Stimulated activated CD8-positive, alpha-beta memory T cell treated with anti-CD3 and anti-CD28 coated beads, Interleukin-7, amount 100 ng/mL, for 48 hours (primary cell): ENCODE measurements around the gene PCDHGA11.
A peak's percentile ranks its signal among the peaks of the same experiment; 100 is the strongest.
"Not testable (repeated sequence)": the region's sequence is repeated elsewhere in the genome, so short reads cannot be mapped to it uniquely, and the experiment has no call there.

Experiments used
- DNase-seq, 2 donors: peaks; one replicate each; pipeline ENCODE4 v3.0.0-alpha.2; 2020; ENCODE audit warnings: low read depth in 1 of 2; ENCODE audit errors: extremely low read depth in 1 of 2

The PCDHGA11 gene

DNA sequence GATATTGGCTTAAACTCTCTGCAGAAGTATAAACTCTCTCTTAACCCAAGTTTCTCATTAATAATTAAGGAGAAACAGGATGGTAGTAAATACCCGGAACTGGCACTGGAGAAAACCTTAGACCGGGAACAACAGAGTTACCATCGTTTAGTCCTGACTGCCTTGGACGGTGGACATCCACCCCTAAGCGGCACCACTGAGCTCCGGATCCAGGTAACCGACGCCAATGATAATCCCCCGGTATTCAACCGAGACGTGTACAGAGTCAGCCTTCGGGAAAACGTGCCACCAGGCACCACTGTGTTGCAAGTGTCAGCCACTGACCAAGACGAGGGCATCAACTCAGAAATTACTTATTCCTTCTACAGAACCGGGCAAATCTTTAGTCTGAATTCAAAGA lies 22.2 kb upstream of the PCDHGA11 start:
- DNase-seq: no peak

GRCh38 chr5:141399555-141400258 lies 21.1 kb upstream of the PCDHGA11 start:
- no peak for DNase-seq

GRCh38 chr5:141402553-141403243 lies 18.2 kb upstream of the PCDHGA11 start, which contains the start of gene PCDHGA9:
Gene PCDHGA9 (plus strand): TSS chr5:141402778. CDS start chr5:141402953, 175 bp downstream.
- DNase-seq: no peak

GRCh38 chr5:141403387-141403786 lies 17.5 kb upstream of the PCDHGA11 start:
- DNase-seq: no peak

GRCh38 chr5:141407790-141408505 lies 12.9 kb upstream of the PCDHGA11 start, which contains the start of gene PCDHGB6:
Gene PCDHGB6 (plus strand): TSS chr5:141408021. CDS start chr5:141408203, 182 bp downstream.
- not testable (repeated sequence) for DNase-seq

DNA sequence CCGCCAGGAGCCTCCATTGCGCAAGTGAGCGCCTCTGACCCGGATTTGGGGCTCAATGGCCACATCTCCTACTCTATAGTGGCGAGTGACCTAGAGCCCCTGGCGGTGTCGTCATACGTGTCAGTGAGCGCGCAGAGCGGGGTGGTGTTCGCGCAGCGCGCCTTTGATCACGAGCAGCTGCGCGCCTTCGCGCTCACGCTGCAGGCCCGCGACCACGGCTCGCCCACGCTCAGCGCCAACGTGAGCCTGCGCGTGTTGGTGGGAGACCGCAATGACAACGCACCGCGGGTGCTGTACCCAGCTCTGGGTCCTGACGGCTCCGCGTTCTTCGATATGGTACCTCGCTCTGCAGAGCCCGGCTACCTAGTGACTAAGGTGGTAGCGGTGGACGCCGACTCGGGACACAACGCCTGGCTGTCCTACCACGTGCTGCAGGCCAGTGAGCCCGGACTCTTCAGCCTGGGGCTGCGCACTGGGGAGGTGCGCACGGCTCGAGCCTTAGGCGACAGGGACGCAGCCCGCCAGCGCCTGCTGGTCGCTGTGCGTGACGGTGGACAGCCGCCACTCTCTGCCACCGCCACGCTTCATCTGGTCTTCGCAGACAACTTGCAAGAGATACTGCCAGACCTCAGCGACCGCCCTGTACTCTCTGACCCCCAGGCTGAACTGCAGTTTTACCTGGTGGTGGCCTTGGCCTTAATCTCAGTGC lies 11.1 kb upstream of the PCDHGA11 start:
- DNase-seq: no peak

GRCh38 chr5:141411575-141411974 lies 9.3 kb upstream of the PCDHGA11 start:
- no peak for DNase-seq

GRCh38 chr5:141412854-141413539 lies 7.9 kb upstream of the PCDHGA11 start, which contains the start of gene PCDHGA10:
Gene PCDHGA10 (plus strand): TSS chr5:141412987. CDS start chr5:141413176, 189 bp downstream.
- DNase-seq: peak in 1 of 2 donors; percentile 25

GRCh38 chr5:141413540-141414069 lies 7.2 kb upstream of the PCDHGA11 start:
- no peak for DNase-seq

DNA sequence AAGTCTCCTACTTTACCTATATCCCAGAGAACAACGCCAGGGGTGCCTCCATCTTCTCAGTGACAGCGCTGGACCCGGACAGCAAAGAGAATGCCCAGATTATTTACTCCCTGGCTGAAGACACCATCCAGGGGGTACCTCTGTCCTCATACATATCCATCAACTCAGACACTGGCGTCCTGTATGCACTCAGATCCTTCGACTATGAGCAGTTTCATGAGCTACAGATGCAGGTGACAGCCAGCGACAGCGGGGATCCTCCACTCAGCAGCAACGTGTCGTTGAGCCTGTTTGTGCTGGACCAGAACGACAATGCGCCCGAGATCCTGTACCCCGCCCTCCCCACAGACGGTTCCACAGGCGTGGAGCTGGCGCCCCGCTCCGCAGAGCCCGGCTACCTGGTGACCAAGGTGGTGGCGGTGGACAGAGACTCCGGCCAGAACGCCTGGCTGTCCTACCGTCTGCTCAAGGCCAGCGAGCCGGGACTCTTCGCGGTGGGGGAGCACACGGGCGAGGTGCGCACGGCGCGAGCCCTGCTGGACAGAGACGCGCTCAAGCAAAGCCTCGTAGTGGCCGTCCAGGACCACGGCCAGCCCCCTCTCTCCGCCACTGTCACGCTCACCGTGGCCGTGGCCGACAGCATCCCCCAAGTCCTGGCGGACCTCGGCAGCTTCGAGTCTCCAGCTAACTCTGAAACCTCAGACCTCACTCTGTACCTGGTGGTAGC lies 6.1 kb upstream of the PCDHGA11 start:
- DNase-seq: not testable (repeated sequence)

GRCh38 chr5:141415275-141415618 lies 5.6 kb upstream of the PCDHGA11 start:
- not testable (repeated sequence) for DNase-seq

DNA sequence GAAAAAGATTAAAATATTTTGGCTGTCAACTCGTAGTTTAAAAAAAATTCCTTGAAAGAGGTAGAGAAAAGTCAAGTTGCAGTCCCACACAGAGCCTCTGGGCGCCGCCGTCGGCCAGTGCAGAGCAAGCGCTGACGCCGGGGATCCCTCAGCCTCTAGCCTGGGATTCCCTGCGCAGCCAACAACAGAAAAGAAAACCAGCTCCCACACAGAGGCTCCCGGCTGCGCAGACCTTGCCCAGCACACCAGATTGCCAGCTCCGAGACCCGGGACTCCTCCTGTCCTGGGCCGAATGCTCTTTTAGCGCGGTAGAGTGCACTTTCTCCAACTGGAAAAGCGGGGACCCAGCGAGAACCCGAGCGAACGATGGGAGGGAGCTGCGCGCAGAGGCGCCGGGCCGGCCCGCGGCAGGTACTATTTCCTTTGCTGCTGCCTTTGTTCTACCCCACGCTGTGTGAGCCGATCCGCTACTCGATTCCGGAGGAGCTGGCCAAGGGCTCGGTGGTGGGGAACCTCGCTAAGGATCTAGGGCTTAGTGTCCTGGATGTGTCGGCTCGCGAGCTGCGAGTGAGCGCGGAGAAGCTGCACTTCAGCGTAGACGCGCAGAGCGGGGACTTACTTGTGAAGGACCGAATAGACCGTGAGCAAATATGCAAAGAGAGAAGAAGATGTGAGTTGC lies 3.2 kb upstream of the PCDHGA11 start, which contains the start of gene PCDHGB7:
Gene PCDHGB7 (plus strand): TSS at position 184 of the 679 bp plus-strand sequence. CDS start 183 bp downstream, at position 367.
- peak in 1 of 2 donors; percentile 34 for DNase-seq

DNA sequence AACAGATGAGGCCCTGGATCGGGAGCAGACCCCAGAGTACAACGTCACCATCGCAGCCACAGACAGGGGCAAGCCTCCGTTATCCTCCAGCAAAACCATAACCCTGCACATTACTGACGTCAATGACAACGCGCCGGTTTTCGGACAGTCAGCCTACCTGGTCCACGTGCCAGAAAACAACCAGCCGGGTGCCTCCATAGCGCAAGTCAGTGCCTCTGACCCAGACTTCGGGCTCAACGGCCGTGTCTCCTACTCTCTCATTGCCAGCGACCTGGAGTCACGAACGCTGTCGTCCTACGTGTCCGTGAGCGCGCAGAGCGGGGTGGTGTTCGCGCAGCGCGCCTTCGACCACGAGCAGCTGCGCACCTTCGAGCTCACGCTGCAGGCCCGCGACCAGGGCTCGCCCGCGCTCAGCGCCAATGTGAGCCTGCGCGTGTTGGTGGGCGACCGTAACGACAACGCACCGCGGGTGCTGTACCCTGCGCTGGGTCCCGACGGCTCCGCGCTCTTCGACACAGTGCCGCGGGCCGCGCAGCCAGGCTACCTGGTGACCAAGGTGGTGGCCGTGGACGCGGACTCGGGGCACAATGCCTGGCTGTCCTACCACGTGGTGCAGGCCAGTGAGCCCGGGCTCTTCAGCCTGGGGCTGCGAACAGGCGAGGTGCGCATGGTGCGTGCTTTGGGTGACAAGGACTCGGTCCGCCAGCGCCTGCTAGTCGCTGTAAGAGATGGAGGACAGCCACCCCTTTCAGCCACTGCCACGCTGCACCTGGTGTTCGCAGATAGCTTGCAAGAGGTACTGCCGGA lies 1.6 kb upstream of the PCDHGA11 start:
- DNase-seq: no peak

- no peak for DNase-seq
These were observed 621 bp downstream of the PCDHGA11 start for GRCh38 chr5:141421489-141421855.

- no peak for DNase-seq
These were observed 2.0 kb downstream of the PCDHGA11 start for GRCh38 chr5:141422742-141423291.

DNA sequence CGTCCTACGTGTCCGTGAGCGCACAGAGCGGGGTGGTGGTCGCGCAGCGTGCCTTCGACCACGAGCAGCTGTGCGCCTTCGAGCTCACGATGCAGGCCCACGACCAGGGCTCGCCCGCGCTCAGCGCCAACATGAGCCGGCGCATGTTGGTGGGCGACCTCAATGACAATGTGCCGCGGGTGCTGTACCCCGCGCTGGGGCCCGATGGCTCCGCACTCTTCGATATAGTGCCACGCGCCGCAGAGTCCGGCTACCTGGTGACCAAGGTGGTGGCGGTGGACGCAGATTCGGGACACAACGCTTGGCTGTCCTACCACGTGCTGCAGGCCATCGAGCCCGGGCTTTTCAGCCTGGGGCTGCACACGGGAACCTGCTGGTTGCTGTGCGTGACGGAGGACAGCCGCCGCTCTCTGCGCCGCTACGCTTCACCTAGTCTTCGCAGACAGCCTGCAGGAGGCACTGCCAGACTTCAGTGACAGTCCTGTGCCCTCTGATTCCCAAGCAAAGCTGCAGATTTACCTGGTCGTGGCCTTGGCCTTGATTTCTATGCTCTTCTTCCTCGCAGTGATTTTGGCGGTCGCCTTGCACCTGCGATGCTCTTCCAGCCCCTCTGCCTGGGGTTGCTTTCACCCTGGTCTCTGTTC lies 7.1 kb downstream of the PCDHGA11 start:
- no peak for DNase-seq
